NOMO-1 (cell line): ENCODE measurements around the gene BLM.
"Not testable (repeated sequence)": the region's sequence is repeated elsewhere in the genome, so short reads cannot be mapped to it uniquely, and the experiment has no call there.

Experiments used
- DNase-seq, 2 experiments: peaks; one replicate each; lab custom pipeline; 2025; ENCODE audit not compliant: unreplicated experiment in 2 of 2; lab: John Stamatoyannopoulos, UW

BLM gene

GRCh38 chr15:90839187-90840071 lies 122.3 kb downstream of the BLM start:
- peak; percentile 87 to 89 for DNase-seq

- no peak for DNase-seq
Measured at GRCh38 chr15:90840157-90840855, 123.2 kb downstream of the BLM start.

GRCh38 chr15:90840954-90841353 lies 123.8 kb downstream of the BLM start:
- no peak for DNase-seq

- DNase-seq = peak in 1 of 2 experiments; percentile 19
Measured at GRCh38 chr15:90844696-90845095, 127.5 kb downstream of the BLM start.

GRCh38 chr15:90845201-90845949 lies 128.2 kb downstream of the BLM start:
- peak; percentile 76 to 88 for DNase-seq

GRCh38 chr15:90849424-90849823 lies 132.3 kb downstream of the BLM start:
- not testable (repeated sequence) for DNase-seq

GRCh38 chr15:90851114-90851513 lies 134.0 kb downstream of the BLM start:
- DNase-seq = no peak

GRCh38 chr15:90851940-90852339 lies 134.8 kb downstream of the BLM start:
- no peak for DNase-seq

GRCh38 chr15:90855139-90855538 lies 138.0 kb downstream of the BLM start:
- DNase-seq = no peak

GRCh38 chr15:90857337-90857736 lies 140.2 kb downstream of the BLM start:
- no peak for DNase-seq

- DNase-seq = no peak
Measured at GRCh38 chr15:90857883-90858443, 140.8 kb downstream of the BLM start.

GRCh38 chr15:90859234-90860131 lies 142.3 kb downstream of the BLM start:
- DNase-seq = no peak

GRCh38 chr15:90860450-90860849 lies 143.3 kb downstream of the BLM start:
- DNase-seq = no peak

GRCh38 chr15:90860942-90861675 lies 144.0 kb downstream of the BLM start:
- no peak for DNase-seq

- DNase-seq = no peak
Measured at GRCh38 chr15:90862487-90862886, 145.3 kb downstream of the BLM start.

- peak; percentile 54 to 78 for DNase-seq
Measured at GRCh38 chr15:90862964-90863778, 146.0 kb downstream of the BLM start.

- no peak for DNase-seq
Measured at GRCh38 chr15:90863987-90864386, 146.8 kb downstream of the BLM start.

- no peak for DNase-seq
Measured at GRCh38 chr15:90864507-90864906, 147.4 kb downstream of the BLM start.
